Right ventricle myocardium inferior (tissue), 1 donor: ENCODE results near the gene PLN. TPM values are rescaled to one million over a fixed set of nuclear protein-coding genes. Genes with fewer than 3 reads are reported as not detected.
A peak's percentile ranks its signal among the peaks of the same experiment; 100 is the strongest.

Experiments
- ATAC-seq: fragments of 200-7000 bp; cut with Tn5 transposase; one replicate; pipeline ENCODE4 v1.9.1; 2020; ENCODE audit warnings: mild to moderate bottlenecking, moderate library complexity
- DNase-seq: peaks from one replicate; pipeline ENCODE4 v3.0.0; 2021; ENCODE audit errors: missing footprints
- intact Hi-C: fragments of 100-400 bp; cut with DNase I; formaldehyde crosslinking; loops from one replicate; pipeline ENCODE4 v1.11.0; 2022
- total RNA-seq: library from RNA; stranded (reverse); fragmentation: NEBNext Ultra II Directional; extraction: Animal tissue kit (Norgen Biotek cat#: 25700); gene quantifications from one replicate; pipeline ENCODE4 v1.2.1, GENCODE V29; 2021
- donor health status: DM: no; HTN: yes; CAD: no; lungs with severe emphysema.

The PLN gene
- total RNA-seq, 1 donor from 2014 or later, result 2,685 TPM

DNA sequence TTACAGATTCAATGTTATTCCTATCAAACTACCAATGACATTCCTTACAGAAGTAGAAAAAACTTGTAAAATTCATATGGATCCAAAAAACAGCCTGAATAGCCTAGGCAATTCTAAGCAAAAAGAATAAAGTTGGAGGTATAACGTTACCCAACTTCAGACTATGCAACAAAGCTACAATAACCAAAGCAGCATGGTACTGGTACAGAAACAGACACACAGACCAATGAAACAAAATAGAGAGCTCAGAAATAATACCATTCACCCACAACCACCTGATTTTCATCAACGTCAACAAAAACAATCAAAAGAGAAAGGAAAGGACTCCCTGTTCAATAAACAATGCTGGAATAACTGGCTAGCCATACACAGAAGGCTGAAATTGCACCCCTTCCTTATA lies 17.2 kb upstream of the PLN start:
- no peak for ATAC-seq
- no peak for DNase-seq
- intact Hi-C loops, result no loop called here

DNA sequence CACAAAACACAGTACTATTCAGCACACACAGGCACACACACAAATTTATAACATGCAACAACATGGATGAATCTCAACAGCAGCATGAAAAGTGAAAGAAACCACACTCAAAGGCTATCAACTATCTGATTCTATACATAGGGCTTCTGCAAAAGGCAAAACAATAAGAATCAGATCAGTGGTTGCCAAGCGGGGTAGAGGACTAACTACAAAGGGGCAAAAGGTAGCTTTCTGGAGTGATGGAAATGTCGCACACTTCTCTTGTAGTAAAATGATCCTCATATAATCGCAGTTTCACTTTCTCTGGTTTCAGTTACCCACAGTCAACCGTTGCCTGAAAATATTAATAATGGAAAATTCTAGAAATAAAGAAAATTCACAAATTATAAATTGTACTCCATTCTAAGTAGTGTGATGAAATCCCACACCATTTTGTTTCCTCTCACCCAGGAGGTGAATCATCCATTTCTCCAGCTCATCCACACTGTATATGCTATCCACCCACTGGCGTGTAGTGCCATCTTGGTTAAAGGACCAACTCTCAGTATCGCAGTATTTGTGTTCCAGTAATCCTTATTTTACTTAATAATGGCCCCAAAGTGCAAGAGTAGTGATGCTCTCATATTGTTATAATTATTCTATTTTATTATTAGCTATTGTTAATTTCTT lies 12.8 kb upstream of the PLN start:
- ATAC-seq (no peak), DNase-seq (no peak)
- intact Hi-C loops, result loop anchor here (5.0 kb wide), 1 partner anchor 163 kb away; no protein-coding TSS in a partner anchor

DNA sequence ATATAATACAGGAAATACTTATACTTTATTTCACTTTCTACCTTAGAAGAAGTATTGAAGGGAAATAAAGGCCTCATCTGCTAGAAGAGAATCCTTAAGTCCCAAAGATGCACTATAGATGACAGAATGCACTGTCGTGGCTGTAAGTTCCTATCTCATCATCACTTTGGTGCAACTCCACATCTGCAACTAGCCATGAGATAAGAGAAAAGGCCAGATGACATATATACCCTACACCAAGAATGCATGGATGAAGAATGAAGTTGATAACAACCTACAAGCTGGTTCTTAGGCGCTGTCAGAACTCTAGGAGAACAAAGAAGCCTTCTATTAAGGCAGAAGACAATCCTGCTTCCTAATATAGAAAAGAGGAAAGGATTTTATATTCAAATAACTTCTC lies 11.6 kb upstream of the PLN start:
- DNase-seq (no peak), ATAC-seq (no peak)
- intact Hi-C loops, result loop anchor here (5.0 kb wide), 1 partner anchor 164 kb away; no protein-coding TSS in a partner anchor

DNA sequence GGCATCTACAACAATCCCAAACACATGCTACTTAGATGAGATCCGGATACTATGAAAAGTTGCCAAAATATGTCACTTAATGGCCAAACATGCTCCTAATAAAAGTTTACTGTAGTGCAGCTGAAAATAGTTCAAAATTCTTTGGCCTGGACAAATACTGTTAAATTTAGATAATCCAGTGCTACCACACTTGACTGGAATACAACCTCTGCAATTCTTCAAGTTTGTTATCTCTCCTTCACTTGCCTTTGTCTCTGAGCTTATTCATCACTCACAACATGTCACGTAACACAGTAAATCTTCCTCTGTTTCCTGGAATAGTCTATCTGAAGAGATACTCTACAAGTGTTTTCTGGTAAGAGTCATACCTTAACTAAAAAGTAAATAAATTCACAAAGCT lies 10.5 kb upstream of the PLN start:
- intact Hi-C loops, result loop anchor here (5.0 kb wide), 1 partner anchor 165 kb away; no protein-coding TSS in a partner anchor
- ATAC-seq, result peak; percentile 94
- DNase-seq, result no peak

DNA sequence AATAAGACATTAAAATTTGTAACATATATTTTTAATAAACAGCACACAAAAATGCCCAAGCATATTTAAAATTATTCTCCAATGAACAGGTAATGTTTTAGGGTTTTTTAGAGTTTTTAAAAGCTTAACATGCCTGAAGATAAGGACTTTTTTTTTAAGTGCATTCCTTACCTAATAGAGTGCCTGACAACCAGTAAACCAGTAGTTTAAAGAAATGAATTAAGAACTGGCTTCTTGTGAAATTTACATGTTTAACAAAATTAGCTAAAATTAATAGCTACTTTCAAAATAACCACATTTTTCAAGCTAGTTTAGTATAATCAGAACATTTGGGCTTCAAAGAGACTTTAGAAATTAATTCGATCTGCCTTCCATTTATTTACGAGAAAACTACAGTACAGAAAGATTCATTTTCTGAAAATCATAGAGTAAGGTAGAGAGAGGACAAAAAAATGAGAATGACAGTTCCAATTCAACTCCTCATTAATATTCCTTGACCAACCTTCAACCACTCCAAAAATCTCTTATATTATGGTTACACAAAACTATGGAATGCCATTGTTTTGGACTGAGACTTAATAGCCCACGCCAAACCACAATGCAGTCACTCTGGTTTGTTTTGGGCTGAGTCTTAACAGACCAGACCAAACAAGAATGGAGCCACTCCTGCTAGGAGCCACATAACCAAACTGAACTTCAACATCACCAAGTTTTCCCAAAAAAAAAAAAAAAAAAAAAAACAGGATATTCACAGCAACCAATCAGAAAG lies 5.7 kb upstream of the PLN start:
- intact Hi-C loops, result no loop called here
- ATAC-seq, result no peak
- no peak for DNase-seq

DNA sequence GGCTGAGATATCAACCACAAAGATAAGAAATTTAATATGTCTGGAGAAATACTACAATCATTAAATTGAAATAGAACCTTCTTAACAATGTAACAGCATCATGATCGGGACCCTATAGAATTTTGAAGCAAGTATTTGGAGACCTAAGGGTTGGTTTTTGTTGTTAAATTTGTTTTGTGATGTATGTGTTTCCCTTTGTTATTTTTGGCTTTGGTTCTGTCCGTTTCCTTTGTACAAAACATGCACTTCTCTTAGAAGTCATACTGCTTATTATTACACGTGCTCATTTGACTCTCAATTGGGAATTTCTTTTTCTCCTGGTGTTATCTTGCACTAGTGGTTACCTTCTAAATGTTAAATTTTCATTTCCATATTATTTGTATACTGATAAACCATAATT lies 4.0 kb upstream of the PLN start:
- no peak for DNase-seq
- ATAC-seq, result no peak
- intact Hi-C loops, result no loop called here

DNA sequence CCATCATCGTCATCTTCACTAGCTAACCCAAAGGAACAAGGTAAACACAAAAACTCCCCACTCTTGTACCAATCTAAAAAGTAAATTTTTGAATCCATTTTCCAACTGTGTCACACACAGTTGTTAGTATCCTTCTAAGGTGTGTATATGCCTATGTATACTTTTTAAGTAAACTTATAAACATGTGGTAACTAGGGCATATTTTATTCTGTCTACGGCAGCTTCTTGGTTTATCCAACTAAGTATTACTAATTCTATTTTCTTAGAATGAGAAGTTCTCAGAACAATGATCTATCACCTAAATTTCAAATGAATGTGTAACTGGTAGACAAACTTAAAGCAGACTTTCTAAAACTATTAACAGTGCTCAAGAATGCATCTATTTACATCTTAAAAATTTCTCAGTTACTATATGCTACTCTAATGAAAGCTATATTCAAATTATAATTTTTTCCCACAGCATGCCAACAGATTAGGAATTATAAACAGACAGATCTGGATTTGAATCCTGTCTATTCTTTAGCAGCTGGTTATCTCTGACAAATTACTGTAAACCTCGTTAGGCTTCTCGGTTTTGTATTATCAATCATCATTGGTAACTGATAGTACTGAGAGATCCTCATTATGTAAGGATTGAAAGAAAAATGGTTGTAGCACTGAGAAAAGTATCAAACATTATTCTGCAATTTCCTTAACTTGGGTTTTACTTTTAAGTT lies 1.8 kb upstream of the PLN start:
- DNase-seq (no peak), ATAC-seq (no peak)
- intact Hi-C loops, result no loop called here

DNA sequence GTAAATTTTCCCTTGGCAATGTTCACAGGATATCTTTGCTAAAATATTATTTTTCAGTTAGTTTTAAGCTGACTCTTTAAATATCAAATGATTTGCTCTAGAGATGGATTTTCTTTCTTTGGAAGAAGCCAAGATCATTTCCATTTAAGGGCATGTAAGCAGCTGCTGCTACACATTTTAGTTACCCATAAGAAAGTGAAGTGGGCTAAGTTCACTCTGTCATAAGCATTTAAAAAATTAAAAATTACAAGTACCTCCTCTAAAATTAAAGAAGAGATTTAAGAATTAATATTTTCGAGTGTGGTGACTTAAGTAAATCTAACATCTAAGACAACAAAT lies 1.2 kb upstream of the PLN start:
- no peak for ATAC-seq
- intact Hi-C loops, result no loop called here

DNA sequence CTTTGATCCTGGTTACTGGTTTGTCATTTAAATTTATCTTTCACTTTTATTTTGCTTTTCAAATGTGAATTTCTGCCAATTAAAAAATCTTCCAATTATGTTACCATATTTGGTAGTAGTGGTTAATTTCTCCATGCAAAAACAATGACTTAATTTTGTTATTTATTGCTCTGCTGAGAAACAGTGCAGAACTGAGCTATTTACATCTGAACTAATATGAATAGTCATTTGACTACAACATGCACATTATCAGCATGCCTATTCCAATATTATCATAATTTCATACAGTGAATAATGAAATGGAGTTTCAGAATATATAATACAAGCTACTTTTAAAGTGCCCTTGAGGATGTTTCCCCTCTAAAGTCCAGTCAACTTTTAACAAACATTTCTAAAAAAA lies 517 bp downstream of the PLN start:
- no peak for DNase-seq
- intact Hi-C loops, result loop anchor here (2.0 kb wide), 1 partner anchor 34 kb away; no protein-coding TSS in a partner anchor
- no peak for ATAC-seq

More for the DNA sequence above, 1.2 kb upstream of the PLN start:
- no peak for DNase-seq

DNA sequence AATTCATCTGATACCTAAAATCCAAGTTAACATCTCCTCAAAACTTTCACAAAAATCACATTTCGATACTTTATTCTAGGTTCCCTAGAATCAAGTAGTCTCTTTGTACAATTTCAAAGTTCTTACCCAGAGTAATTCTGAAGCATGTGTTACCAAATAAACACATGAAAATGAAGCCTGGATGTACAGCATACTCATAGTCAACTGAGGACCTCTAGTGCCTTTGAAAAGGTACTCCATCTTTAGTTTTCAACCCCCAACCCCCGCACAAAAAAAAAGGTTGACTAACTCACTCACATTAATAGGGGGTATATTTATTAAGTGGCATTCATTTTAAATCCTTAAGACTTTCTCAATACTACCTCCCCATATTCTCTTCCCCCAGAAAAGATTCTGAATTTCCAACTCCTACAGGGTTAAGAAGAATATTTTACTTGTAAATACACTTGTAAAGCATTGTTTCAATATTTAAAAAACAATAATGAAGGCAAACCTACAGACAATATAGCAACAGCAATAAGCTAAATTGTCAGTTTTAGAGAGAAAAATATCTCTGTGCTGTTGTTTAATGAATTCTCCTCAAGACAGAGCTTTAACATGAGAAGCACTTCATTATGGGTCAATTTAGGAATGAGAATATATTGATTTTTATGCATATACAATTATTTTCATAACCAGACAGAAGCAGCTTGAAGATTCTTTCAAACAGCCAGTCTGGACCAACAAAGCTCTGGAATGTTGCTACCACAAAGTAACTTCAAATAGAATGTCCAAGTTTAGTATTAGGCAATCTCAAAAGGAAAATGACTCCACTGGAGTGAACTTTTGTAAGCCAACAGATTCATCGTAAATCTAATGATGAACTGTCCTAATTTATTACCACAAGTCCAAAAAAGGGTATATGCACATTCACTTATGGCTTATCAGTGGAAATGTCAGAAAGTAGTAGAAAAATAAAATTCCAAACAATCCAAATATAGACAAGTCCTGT lies 3.3 kb downstream of the PLN start:
- no peak for DNase-seq
- intact Hi-C loops, result loop anchor here (2.0 kb wide), 1 partner anchor 267 kb away; no protein-coding TSS in a partner anchor
- ATAC-seq, result peak; percentile 47

DNA sequence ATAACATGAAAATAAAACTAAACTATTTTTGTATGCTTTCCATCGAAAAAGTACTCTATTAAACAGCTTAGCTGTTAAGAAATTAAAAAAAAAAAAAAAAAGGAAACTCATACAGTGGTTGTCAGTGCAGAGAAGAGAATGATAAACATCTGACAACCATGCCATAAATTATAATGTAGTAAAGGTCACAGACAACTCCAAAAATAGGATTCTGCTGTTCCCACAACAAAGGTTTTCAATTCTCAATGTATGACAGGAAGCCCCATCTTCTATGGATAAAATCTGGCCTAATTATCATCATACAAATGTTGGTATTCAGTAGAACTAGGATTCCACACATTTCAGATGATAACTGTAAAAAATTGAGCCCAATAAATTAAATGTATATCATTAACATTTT lies 5.0 kb downstream of the PLN start:
- intact Hi-C loops, result no loop called here
- ATAC-seq (no peak), DNase-seq (no peak)

DNA sequence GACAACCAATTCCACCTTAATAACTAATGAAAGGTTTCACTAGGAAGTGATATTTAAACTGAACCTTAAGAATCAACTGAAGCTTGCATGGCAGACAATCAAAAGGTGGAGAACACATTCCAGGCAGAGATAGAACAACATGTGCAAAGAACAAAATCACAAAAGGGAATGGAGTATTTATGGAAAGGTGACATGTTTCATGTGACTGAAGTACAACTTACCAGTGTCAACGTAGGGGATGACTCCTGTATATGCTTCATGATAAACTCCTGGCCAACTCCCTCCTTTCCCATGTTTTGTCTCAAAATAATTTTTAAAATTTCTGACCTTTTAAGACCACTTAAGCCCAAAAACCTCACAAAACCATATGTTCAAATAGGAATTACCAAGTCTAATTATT lies 6.6 kb downstream of the PLN start:
- DNase-seq (no peak), ATAC-seq (peak; percentile 77)
- intact Hi-C loops, result no loop called here

DNA sequence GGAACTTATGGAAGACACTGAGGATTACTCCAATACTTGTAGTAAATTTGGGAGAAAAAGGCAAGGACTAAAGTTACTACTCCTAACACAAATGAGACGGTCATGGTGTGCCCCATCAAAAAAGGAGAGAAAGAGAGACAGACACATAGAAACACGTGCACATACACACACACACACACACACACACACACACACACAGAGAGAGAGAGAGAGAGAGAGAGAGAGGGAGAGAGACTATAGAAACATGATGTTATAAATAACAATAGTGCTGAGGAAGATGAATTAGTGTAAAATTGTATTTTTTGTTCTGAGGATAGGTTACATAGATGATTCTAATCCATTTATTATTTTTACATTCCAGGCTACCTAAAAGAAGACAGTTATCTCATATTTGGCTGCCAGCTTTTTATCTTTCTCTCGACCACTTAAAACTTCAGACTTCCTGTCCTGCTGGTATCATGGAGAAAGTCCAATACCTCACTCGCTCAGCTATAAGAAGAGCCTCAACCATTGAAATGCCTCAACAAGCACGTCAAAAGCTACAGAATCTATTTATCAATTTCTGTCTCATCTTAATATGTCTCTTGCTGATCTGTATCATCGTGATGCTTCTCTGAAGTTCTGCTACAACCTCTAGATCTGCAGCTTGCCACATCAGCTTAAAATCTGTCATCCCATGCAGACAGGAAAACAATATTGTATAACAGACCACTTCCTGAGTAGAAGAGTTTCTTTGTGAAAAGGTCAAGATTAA lies 10.5 kb downstream of the PLN start:
- DNase-seq (no peak), ATAC-seq (no peak)
- intact Hi-C loops, result no loop called here

DNA sequence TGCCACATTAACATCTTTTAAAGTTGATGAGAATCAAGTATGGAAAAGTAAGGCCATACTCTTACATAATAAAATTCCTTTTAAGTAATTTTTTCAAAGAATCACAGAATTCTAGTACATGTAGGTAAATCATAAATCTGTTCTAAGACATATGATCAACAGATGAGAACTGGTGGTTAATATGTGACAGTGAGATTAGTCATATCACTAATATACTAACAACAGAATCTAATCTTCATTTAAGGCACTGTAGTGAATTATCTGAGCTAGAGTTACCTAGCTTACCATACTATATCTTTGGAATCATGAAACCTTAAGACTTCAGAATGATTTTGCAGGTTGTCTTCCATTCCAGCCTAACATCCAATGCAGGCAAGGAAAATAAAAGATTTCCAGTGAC lies 11.6 kb downstream of the PLN start:
- intact Hi-C loops, result loop anchor here (5.0 kb wide), 1 partner anchor 277 kb away; no protein-coding TSS in a partner anchor
- ATAC-seq (no peak), DNase-seq (no peak)

DNA sequence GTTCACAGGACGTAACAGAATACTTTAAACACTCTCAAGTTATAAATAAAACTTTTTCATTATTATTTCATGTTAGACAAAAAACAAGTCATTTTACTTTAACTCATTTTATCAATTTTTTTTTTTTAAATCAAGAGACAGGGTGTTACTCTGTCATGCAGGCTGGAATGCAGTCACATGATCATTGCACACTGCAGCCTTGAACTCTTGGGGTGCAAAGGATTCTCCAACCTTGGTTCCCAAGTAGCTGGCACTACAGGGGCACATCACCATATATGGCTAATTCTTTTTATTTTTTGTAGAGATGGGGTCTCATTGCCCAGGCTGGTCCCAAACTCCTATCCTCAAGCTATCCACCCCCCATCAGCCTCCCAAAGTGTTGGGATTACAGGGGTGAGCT lies 14.2 kb downstream of the PLN start:
- DNase-seq (no peak), ATAC-seq (peak; percentile 21)
- intact Hi-C loops, result loop anchor here (5.0 kb wide), 1 partner anchor 280 kb away; no protein-coding TSS in a partner anchor

DNA sequence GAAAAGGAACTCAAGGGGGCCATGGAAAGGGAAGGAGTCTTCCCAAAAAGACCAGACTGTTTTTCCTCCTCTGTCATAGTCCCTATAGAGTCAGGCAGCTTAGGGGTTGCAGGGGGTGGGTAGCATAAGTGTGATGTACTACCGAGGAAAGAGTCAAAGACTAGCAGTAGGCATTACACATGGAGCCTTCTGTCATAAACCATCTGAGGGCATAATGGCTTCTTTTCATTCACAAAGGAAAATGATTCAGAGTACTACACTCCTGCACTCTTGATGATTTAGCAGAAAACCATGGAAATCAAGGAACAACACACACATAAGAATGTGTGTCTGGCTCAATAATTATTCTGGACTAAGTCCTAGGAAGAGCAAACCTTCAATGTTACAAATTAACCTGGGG lies 14.9 kb downstream of the PLN start:
- intact Hi-C loops, result loop anchor here (5.0 kb wide), 1 partner anchor 281 kb away; no protein-coding TSS in a partner anchor
- ATAC-seq, result peak; percentile 56

DNA sequence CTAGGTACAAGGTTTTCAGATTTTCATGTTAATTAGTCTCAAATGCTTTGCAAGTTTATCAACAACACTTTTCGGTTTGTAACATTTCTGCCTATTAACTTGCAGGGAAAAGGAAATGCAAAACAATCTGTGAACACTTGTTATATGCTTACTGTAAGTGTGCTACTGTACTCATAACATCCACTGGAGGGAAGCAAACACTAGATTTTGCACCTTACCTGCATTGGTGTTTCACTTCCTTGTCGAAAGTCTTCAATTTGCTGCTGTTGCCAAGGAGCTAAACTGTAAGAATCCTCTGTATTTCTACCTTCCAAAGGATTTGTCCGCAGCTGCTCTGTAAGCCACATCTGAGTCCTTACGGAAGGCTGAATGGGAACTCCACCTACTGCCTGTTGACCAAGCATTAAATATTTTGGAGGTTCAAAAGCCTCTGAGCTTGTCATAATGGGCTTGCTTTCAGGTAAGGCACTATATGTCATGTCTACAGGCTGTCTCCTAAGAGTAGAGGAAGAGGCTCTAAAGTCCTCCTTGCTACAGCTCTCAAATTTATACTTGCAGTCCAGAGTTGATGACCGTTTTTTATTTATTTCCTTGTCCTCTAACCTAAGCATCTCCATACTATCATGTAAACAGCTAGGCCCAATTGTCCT lies 17.3 kb downstream of the PLN start:
- intact Hi-C loops, result no loop called here
- ATAC-seq, result no peak
- no peak for DNase-seq

More for the DNA sequence above, 14.9 kb downstream of the PLN start:
- no peak for DNase-seq
